Measurements from ENCODE around the gene CHD6.

CHD6 gene

DNA sequence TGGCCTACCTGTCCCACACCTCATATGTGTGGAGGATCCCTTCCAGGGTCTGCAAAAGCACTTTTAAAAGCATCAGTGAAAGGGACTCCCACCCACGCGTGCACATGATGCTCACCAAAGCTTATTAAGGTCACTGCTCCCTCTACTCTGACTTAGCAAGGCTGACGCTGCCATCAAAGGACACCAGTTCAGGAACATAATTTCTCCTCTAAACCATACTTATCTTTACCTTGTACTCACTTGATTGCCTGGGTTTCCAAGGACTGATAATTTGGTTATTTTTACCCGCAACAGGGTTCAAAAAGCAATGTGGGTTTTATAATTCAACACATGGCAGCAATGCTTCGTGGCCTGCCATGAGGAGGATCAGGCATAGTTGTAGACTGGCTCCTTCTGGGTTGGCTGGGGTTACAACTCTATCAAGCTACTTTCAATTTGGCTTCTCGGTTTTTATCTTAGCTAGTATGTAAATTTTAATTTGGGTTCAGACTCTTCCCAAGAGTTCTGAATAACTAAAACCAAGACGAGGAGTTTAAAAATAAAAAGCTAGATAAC lies 199.4 kb downstream of the CHD6 start:
- Histone ChIP-seq H3K9ac (ENCODE audit: low read depth, low read length) (no peak overlapping the region), H3K9me3 (ENCODE audit: insufficient read depth, low read depth, low read length) (no peaks in the 10 kb centered on the region), H3K36me3 (ENCODE audit: insufficient read depth, low read length) (peaks cover 98% of the 10 kb centered on the region), H3K4me3 (ENCODE audit: low read length) (no peak overlapping the region), H3K27ac (ENCODE audit: low read depth, low read length) (no peak overlapping the region), H3K27me3 (ENCODE audit: insufficient read depth, low read length) (no peaks in the 10 kb centered on the region), H3K4me1 (ENCODE audit: insufficient read depth, low read length) (no peaks in the 10 kb centered on the region)
- WGBS = 96% methylated on average over 7 of the region's 7 CpGs

DNA sequence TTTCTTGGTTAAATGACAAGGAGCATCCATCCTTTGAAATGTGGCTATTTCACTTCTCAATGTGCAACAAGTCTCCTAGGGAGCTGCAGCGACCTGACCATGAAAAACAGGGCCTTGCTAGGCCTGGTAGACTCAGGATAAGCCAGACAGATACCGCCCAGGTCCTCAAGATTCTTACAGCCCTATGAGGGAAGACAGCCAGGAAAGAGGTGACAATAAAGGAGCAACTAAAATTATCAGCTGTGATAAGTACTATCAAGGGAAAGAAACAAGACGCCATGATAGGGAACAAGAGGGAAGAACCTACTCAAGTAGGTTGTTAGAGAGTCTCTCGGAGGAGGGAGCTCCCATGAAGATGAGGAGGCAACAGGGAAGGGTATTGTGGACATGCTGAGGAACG lies 200.1 kb downstream of the CHD6 start:
- WGBS = 84% methylated on average over 5 of the region's 5 CpGs
- Histone ChIP-seq H3K9me3 (ENCODE audit: insufficient read depth, low read depth, low read length) (no peaks in the 10 kb centered on the region), H3K27ac (ENCODE audit: low read depth, low read length) (no peak overlapping the region), H3K9ac (ENCODE audit: low read depth, low read length) (no peak overlapping the region), H3K4me1 (ENCODE audit: insufficient read depth, low read length) (no peaks in the 10 kb centered on the region), H3K36me3 (ENCODE audit: insufficient read depth, low read length) (peaks cover 98% of the 10 kb centered on the region), H3K27me3 (ENCODE audit: insufficient read depth, low read length) (no peaks in the 10 kb centered on the region), H3K4me3 (ENCODE audit: low read length) (no peak overlapping the region)

DNA sequence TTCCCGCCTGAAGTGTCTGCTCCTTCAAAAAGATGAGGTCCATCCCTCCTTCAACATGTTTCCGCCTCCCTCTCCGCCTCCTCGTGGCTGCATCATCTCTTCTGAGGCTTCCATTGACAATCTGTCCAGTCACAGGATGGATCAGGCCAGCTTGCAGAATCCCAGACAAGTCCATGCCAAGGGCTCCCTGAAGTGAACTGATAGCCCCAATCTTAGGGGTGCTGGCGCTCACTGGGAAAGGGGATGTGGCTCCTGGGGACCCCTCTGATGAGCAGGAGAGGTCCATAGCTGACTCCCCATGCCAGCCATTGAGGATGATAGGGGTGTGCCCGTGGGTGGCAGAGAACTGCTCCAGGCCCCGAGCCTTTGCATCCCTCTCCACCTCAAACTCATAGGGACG lies 203.0 kb downstream of the CHD6 start:
- no peaks in the 10 kb centered on the region for H3K27me3 ChIP-seq (ENCODE audit: insufficient read depth, low read length)
- H3K4me1 ChIP-seq (ENCODE audit: insufficient read depth, low read length) = no peaks in the 10 kb centered on the region
- no peak overlapping the region for H3K27ac ChIP-seq (ENCODE audit: low read depth, low read length)
- peaks cover 98% of the 10 kb centered on the region for H3K36me3 ChIP-seq (ENCODE audit: insufficient read depth, low read length)
- no peak overlapping the region for H3K9ac ChIP-seq (ENCODE audit: low read depth, low read length)
- 94% methylated on average over 8 of the region's 8 CpGs for WGBS
- no peaks in the 10 kb centered on the region for H3K9me3 ChIP-seq (ENCODE audit: insufficient read depth, low read depth, low read length)
- no peak overlapping the region for H3K4me3 ChIP-seq (ENCODE audit: low read length)

- Histone ChIP-seq H3K27ac (ENCODE audit: low read depth, low read length) (no peak overlapping the region), H3K9ac (ENCODE audit: low read depth, low read length) (no peak overlapping the region), H3K27me3 (ENCODE audit: insufficient read depth, low read length) (no peaks in the 10 kb centered on the region), H3K36me3 (ENCODE audit: insufficient read depth, low read length) (peaks cover 100% of the 10 kb centered on the region), H3K4me1 (ENCODE audit: insufficient read depth, low read length) (no peaks in the 10 kb centered on the region), H3K4me3 (ENCODE audit: low read length) (no peak overlapping the region), H3K9me3 (ENCODE audit: insufficient read depth, low read depth, low read length) (no peaks in the 10 kb centered on the region)
- WGBS = 99% methylated on average over 4 of the region's 5 CpGs
Measured at GRCh38 chr20:41413169-41413568, 205.0 kb downstream of the CHD6 start.

- 95% methylated on average over 12 of the region's 12 CpGs for WGBS
- H3K36me3 ChIP-seq (ENCODE audit: insufficient read depth, low read length) = peaks cover 100% of the 10 kb centered on the region
- H3K4me3 ChIP-seq (ENCODE audit: low read length) = no peak overlapping the region
- no peaks in the 10 kb centered on the region for H3K9me3 ChIP-seq (ENCODE audit: insufficient read depth, low read depth, low read length)
- H3K9ac ChIP-seq (ENCODE audit: low read depth, low read length) = no peak overlapping the region
- H3K27ac ChIP-seq (ENCODE audit: low read depth, low read length) = no peak overlapping the region
- H3K27me3 ChIP-seq (ENCODE audit: insufficient read depth, low read length) = no peaks in the 10 kb centered on the region
- no peaks in the 10 kb centered on the region for H3K4me1 ChIP-seq (ENCODE audit: insufficient read depth, low read length)
Measured at GRCh38 chr20:41412324-41413120, 205.7 kb downstream of the CHD6 start.

GRCh38 chr20:41411391-41411847 lies 206.8 kb downstream of the CHD6 start:
- Histone ChIP-seq H3K36me3 (ENCODE audit: insufficient read depth, low read length) (peaks cover 100% of the 10 kb centered on the region), H3K4me3 (ENCODE audit: low read length) (no peak overlapping the region), H3K9ac (ENCODE audit: low read depth, low read length) (no peak overlapping the region), H3K4me1 (ENCODE audit: insufficient read depth, low read length) (no peaks in the 10 kb centered on the region), H3K27ac (ENCODE audit: low read depth, low read length) (no peak overlapping the region), H3K27me3 (ENCODE audit: insufficient read depth, low read length) (no peaks in the 10 kb centered on the region), H3K9me3 (ENCODE audit: insufficient read depth, low read depth, low read length) (no peaks in the 10 kb centered on the region)
- 91% methylated on average over 2 of the region's 2 CpGs for WGBS

DNA sequence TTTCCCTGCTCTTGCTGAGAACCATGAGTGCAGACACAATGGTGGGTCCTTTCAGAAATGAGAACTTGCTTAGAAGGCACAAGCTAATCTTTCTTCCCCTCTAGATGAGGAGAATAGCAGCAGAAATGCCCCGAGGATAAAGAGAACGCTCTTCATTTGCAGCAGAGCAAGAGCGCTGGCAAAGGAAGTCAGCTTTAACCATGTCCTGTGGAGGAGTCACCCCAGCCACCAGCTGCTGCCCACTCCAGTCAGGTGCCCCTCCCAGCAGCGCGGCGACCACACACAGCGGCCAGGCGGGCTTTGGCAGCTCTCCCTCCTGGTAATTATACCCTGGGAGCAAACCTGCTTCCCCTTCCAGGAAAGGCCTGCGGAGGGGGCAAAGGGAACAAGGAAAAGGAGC lies 209.2 kb downstream of the CHD6 start:
- WGBS = 94% methylated on average over 9 of the region's 9 CpGs
- Histone ChIP-seq H3K9ac (ENCODE audit: low read depth, low read length) (no peak overlapping the region), H3K4me1 (ENCODE audit: insufficient read depth, low read length) (no peaks in the 10 kb centered on the region), H3K4me3 (ENCODE audit: low read length) (no peak overlapping the region), H3K36me3 (ENCODE audit: insufficient read depth, low read length) (peaks cover 100% of the 10 kb centered on the region), H3K9me3 (ENCODE audit: insufficient read depth, low read depth, low read length) (no peaks in the 10 kb centered on the region), H3K27ac (ENCODE audit: low read depth, low read length) (no peak overlapping the region), H3K27me3 (ENCODE audit: insufficient read depth, low read length) (no peaks in the 10 kb centered on the region)

GRCh38 chr20:41408156-41408794 lies 209.9 kb downstream of the CHD6 start:
- no peaks in the 10 kb centered on the region for H3K4me1 ChIP-seq (ENCODE audit: insufficient read depth, low read length)
- no peaks in the 10 kb centered on the region for H3K27me3 ChIP-seq (ENCODE audit: insufficient read depth, low read length)
- H3K9me3 ChIP-seq (ENCODE audit: insufficient read depth, low read depth, low read length) = no peaks in the 10 kb centered on the region
- H3K36me3 ChIP-seq (ENCODE audit: insufficient read depth, low read length) = peaks cover 100% of the 10 kb centered on the region
- no peak overlapping the region for H3K27ac ChIP-seq (ENCODE audit: low read depth, low read length)
- H3K9ac ChIP-seq (ENCODE audit: low read depth, low read length) = no peak overlapping the region
- 92% methylated on average over 5 of the region's 5 CpGs for WGBS
- H3K4me3 ChIP-seq (ENCODE audit: low read length) = no peak overlapping the region

- Histone ChIP-seq H3K27me3 (ENCODE audit: insufficient read depth, low read length) (no peaks in the 10 kb centered on the region), H3K9ac (ENCODE audit: low read depth, low read length) (no peak overlapping the region), H3K9me3 (ENCODE audit: insufficient read depth, low read depth, low read length) (no peaks in the 10 kb centered on the region), H3K4me3 (ENCODE audit: low read length) (no peak overlapping the region), H3K4me1 (ENCODE audit: insufficient read depth, low read length) (no peaks in the 10 kb centered on the region), H3K27ac (ENCODE audit: low read depth, low read length) (no peak overlapping the region), H3K36me3 (ENCODE audit: insufficient read depth, low read length) (peaks cover 97% of the 10 kb centered on the region)
- WGBS = 93% methylated on average over 10 of the region's 10 CpGs
Measured at GRCh38 chr20:41407607-41408006, 210.6 kb downstream of the CHD6 start.

GRCh38 chr20:41406896-41407444 lies 211.2 kb downstream of the CHD6 start:
- WGBS = 98% methylated on average over 7 of the region's 7 CpGs

GRCh38 chr20:41406353-41406752 lies 211.8 kb downstream of the CHD6 start:
- Histone ChIP-seq H3K4me3 (ENCODE audit: low read length) (no peak overlapping the region), H3K4me1 (ENCODE audit: insufficient read depth, low read length) (no peaks in the 10 kb centered on the region), H3K9me3 (ENCODE audit: insufficient read depth, low read depth, low read length) (no peaks in the 10 kb centered on the region), H3K27ac (ENCODE audit: low read depth, low read length) (no peak overlapping the region), H3K36me3 (ENCODE audit: insufficient read depth, low read length) (peaks cover 85% of the 10 kb centered on the region), H3K27me3 (ENCODE audit: insufficient read depth, low read length) (no peaks in the 10 kb centered on the region), H3K9ac (ENCODE audit: low read depth, low read length) (no peak overlapping the region)
- 91% methylated on average over 10 of the region's 10 CpGs for WGBS

More at GRCh38 chr20:41406896-41407444, 211.2 kb downstream of the CHD6 start:
- Histone ChIP-seq H3K4me1 (ENCODE audit: insufficient read depth, low read length) (no peaks in the 10 kb centered on the region), H3K27me3 (ENCODE audit: insufficient read depth, low read length) (no peaks in the 10 kb centered on the region), H3K27ac (ENCODE audit: low read depth, low read length) (no peak overlapping the region), H3K9ac (ENCODE audit: low read depth, low read length) (no peak overlapping the region), H3K36me3 (ENCODE audit: insufficient read depth, low read length) (peaks cover 91% of the 10 kb centered on the region), H3K4me3 (ENCODE audit: low read length) (no peak overlapping the region), H3K9me3 (ENCODE audit: insufficient read depth, low read depth, low read length) (no peaks in the 10 kb centered on the region)
